ENCODE data around the gene MED13L.

GRCh38 chr12:115949675-115950074, 327.8 kb downstream of the MED13L start:
- TF ChIP-seq FOXM1 (IDR thresholded peaks at IDR 0.05; ENCODE audit: borderline replicate concordance) (no peak), NFRKB (IDR thresholded peaks at IDR 0.05) (no peak), ZNF384 (IDR thresholded peaks at IDR 0.05) (no peak), SP1 (IDR thresholded peaks at IDR 0.05) (no peak), FOXK2 (IDR thresholded peaks at IDR 0.05) (no peak), BHLHE40 (IDR thresholded peaks at IDR 0.05; ENCODE audit: borderline replicate concordance) (no peak), TARDBP (IDR thresholded peaks at IDR 0.05) (no peak)

All from HEK293T (cell line).